HG03439 (cell line): Measurements from ENCODE around the gene HES2.
"Not testable (repeated sequence)": the region's sequence is repeated elsewhere in the genome, so short reads cannot be mapped to it uniquely, and the experiment has no call there.

Source experiments
- ATAC-seq: cut with Tn5 transposase; IDR thresholded peaks from one replicate; pipeline ENCODE4 v1.9.1; 2021; ENCODE audit warnings: mild to moderate bottlenecking, moderate library complexity; ENCODE audit not compliant: unreplicated experiment

Gene HES2

DNA sequence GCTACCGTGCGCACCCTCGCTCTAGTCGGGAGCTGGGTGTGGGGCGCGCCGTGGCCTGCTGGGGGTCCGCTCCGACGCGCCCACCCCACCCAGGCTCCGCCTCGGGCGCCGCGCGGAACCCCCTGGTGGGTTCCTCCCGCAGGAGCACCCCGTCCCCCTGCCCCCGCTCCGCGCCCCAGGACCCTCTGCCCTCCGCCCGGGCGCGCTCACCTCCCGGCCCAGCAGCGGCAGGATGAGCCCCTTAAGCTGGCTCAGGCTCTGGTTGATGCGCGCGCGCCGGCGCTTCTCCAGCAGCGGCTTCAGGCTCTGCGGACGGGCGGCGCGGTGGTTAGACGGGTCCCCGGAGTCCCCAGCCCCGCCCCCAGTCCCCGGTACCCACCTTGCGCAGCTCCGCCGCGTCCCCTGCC, 319 bp downstream of the HES2 start:
- no peak for ATAC-seq

DNA sequence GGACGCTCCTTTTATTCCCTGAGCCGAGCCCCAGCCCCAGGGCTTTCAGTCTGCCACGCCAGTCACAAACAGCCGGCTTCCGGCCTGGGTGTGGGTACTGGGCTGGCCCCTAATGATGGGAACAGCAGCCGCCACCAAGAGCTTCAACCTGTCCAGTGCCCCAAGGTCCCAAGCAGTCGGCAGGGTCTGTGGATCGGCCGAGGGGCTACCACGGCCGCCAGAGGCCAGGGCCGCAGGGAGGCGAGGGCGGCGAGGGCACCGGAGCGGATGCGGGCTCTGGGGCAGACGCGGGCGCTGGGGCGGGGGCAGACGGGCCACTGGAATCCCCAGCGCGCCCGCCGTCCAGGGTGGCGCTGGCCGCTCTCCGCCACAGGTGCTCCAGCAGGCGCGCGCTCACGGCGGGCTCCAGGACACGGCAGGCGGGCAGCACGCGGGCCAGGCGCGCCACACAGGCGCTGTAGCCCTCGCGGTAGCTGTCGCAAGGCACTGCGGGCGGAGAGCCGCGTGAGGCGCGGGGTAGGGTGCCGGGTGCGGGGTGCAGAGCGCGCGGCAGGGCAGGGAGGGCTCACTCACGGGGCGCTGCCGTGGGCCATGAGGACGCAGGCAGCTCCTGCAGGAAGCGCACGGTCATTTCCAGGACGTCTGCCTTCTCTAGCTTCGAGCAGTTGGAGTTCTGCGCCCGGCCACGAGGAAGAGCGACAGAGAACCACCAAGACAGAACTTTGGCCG, 887 bp downstream of the HES2 start:
- ATAC-seq: no peak

DNA sequence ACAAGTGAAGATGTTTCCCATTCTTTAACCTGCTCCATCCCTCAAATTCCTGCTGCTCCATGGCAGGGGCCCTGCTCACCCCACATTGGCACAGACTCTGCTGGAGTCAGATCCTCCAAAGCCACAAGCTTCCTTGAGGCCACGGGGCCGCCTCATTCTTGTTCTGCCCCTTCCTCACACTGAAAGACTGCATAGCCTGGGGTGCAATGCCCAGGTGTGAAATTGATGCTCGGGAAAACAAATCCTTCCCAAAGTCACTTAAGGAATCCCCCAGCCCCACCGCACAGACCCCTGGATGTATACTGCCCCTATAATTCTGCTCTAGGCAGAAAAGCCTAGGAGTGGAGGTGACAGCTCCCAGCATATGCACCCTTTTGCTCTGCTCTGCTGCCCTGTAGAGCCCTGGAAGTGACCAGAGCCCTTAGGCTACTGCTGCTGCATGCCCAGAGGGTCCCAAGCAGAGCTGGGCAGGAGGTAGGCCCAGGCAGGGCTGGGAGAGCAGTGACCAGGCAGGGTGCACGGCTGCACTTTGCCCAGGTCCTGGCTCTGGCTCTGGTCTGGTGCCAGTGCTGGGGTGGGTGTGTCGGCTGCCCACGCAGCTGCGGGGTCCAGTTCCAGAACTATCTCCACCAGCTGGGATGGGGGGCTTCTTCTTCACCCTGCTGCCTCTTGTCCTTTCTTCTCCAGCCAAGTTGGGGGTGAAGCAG, 1.6 kb downstream of the HES2 start:
- no peak for ATAC-seq

DNA sequence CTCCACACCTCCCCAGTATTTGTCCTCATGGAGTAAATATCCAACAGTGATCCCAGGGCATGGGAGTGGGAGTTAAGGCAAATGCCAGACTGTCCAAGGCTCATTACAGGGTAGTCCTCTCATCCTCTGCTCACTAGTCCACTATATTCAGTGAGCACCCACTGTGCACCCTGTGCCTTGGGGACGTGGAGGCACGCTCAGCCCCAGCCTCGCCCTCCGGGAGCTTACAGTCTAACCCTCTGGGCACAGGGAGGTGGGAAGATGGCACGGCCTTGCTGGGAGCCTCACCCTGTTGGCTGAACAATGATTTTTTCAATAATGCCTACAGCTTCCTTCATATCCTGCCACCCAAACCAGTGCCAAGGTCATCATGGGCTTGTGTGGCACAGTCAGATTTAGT, 2.8 kb downstream of the HES2 start:
- ATAC-seq: no peak

DNA sequence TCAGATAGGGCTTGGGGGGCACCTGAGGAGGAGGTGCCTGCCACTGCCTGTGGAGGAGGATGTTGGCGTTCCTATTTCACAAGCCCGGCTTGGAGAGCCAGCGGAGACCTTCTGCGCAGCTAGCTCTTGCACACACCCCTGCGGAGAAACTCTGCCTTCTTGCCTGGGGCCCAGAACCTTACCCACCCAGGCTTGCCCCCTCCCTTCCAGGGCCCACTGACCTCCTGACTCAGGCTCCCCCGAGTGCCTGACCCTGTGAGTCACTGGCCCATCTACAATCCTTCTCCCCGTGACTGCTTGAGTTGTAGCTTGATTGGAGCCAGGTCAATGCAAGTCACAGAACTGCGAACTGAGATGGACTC, 3.4 kb downstream of the HES2 start:
- no peak for ATAC-seq

DNA sequence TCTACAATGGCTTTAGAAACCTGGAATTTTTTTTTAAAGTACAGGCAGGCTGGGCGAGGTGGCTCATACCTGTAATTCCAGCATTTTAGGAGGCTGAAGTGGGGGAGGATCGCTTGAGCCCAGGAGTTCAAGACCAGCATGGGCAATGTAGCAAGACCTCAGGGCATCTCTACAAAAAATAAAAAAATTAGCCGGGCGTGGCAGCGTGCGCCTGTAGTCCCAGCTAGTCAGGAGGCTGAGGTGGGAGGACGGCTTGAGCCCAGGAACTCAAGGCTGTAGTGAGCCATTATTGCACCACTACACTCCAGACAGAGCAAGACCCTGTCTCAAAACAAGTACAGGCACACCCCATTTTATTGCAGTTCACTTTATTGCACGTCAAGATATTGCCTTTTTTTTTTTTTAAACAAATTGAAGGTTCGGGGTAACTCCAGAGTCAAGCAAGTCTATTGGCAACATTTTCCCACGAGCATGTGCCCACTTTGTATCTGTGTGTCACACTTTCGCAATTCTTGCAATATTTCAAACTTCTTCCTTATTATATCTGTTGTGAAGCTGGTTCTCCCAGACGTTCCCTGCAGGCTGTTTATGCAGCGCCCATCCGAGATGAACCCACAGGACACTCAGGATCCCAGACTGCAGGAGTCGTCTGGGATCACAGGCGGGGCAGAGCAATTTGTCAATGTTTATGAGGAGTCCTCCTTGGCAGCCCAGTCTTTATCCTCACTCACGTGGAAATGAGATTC, 4.7 kb downstream of the HES2 start:
- ATAC-seq: no peak

DNA sequence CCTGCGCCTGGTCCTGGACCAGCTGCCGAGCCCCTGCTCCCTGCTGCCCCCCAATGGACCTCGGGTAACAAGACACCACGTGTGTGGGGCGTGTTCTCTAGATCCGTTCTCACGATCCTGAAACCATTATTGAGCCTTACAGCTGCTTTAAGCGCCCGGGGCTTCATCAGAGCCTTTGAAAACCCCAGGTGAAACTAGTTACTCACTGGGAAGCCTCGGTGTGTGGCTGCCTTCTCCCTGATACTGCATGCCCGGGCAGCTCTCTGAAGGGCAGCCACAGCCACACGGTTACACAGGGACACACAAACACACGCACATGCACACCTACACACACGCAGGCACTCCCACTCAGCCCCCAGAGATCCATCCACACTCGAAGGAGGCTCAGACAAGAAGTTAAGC, 5.3 kb downstream of the HES2 start:
- no peak for ATAC-seq

DNA sequence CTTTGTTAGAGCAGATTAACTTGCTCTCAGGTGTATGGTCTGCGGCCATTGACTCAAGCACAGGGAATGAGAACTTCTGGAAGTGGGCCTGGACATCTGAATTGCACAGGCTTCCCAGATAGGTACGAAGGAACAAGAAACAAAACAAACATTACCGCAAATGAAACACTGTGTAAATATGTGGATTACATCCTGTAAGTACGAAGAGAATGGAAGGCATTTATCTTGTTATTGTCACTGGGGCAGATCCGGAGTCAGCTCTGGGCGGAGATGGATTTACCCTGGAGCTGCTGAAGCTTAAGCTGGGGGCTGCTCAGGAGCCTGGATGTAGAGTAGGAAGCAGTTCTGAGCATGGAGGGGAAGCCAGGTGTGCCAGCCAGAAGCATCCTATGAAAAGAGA, 6.8 kb downstream of the HES2 start:
- ATAC-seq: no peak

DNA sequence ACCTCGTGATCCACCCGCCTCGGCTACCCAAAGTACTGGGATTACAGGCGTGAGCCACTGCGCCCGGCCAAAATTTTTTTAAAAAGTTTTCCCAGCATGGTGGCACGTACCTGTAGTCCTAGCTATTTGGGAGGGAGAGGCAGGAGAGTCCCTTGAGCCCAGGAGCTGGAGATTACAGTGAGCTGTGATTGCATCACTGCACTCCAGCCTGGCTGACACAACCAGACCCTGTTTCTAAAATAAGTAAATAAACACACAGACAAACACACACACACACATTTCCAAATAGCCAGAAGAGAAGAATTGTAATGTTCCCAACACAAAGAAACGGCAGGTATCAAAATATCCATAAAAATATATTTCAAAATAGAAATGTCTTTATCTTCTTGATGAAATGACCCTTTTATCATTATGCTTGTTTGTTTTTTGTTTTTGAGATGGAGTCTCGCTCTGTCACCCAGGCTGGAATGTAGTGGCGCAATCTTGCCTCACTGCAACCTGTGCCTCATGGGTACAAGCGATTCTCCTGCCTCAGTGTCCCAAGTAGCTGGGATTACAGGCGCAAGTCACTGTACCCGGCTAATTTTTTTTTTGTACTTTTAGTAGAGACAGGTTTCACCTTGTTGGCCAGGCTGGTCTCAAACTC, 9.3 kb downstream of the HES2 start:
- ATAC-seq: no peak

DNA sequence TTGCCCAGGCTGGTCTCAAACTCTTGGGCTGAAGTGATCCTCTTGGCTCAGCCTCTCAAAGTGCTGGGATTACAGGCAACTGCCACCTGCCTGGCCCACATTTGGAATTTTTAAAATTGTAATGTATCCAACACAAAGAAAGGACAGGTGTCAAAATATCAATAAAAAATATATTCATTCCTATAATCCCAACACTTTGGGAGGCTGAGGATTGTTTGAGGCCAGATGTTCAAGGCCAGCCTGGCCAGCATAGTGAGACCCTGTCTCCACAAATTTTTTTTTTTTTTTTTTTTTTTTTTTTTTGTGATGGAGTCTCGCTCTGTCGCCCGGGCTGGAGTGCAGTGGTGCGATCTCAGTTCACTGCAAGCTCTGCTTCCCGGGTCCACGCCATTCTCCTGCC, 10.0 kb downstream of the HES2 start:
- ATAC-seq: no peak

DNA sequence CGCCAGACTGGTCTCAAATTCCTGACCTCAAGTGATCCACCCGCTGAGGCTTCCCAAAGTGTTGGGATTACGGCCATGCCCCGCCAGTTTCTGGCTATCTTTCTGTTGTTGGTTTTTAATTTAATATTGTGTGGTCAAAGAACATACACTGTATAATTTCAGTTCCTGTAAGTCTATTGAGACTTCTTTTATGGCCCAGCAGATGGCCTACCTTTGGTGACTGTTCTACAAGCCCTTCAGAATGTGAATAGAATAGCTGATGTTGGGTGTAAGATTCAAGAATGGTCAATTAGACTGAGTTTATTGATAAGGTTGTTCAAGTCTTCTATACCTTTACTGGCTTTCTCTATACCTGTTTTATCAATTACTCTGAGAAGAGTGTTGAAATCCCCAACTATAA, 10.7 kb downstream of the HES2 start:
- no peak for ATAC-seq

DNA sequence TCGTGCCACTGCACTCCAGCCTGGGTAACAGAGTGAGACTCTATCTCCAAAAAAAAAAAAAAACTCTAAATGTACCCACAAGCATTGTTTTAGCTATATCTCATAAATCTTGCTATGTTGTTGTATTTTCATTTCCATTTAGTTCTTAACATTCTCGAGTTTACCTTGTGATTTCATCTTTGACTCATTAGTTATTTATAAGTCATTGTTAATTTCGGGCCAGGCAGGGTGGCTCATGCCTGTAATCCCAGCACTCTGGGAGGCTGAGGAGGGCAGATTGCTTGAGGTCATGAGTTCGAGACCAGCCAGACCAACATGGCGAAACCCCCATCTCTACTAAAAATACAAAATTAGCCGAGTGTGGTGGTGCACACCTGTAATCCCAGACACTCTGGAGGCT, 11.7 kb downstream of the HES2 start:
- no peak for ATAC-seq

DNA sequence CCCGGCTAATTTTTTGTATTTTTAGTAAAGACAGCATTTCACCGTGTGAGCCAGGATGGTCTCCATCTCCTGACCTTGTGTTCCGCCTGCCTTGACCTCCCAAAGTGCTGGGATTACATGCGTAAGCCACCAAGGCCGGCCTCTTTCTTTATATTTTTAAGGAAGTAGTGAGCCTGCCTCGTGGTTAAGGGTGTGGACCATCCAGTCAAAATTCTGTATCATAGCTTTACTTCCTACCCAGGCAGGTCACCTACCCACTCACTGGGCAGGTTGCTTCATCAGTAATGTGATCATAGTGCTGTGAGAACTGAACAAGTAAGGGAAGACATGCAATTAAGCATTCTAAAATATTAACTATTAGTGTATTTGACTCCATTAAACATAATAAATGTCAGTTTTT, 18.0 kb downstream of the HES2 start:
- no peak for ATAC-seq

DNA sequence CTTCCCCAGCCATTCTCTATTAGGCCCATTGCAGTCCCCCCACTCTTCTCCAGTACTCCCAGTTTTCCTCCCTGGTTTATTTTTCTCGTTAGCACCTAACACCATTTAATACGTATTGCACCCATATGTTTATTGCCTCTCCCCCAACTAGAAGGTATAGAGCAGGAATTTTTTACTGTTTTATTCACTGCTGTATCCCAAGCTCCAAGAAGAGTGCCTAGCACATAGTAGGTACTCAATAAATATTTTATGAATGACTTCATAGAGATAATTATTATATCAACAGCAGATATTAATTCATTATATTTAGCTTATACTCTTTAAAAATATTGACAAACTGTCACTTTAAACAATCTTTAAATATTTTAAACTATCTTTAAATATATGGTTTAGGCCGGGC, 20.4 kb downstream of the HES2 start:
- ATAC-seq: no peak

DNA sequence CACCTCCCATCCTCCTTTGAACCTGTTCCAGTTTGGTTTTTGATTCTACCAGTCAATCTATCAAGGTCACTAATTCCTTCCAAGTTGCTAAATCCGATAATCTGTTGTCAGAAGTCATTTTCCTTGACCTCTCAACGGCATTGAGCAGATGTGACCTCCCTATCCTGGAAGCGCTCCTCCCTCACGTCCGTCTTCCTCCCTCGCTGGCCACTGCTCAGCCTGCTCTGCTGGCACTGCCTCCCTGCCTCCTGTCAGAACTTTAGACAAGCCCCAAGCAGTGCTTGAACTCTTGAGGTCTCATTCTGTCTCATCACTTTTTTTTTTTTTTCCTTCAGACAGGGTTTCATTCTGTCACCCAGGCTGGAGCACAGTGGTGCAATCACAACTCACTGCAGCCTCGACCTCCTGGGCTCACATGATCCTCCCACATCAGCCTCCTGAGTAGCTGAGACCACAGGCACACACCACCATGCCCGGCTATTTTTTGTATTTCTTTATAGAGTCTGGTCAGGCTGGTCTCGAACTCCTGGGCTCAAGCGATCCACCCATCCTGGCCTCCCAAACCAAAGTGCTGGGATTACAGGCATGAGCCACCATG, 21.8 kb downstream of the HES2 start:
- ATAC-seq: no peak

DNA sequence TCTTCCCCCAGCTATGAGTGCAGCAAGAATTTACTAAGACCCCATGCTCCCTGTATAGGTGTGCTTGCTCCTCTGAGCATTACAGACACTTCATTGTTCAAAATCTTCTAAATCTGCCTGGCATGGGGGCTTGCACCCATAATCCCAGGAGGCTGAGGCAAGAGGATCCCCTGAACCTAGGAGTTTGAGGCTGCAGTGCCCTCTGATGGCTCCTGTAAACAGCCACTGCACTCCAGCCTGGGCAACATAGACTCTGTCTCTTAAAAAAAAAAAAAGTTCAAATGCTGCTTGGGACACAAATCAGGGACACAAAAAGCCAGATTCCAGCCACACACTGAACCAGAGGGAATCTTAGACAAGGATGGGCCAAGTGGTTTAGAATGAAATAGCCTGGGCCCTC, 22.7 kb downstream of the HES2 start:
- no peak for ATAC-seq

DNA sequence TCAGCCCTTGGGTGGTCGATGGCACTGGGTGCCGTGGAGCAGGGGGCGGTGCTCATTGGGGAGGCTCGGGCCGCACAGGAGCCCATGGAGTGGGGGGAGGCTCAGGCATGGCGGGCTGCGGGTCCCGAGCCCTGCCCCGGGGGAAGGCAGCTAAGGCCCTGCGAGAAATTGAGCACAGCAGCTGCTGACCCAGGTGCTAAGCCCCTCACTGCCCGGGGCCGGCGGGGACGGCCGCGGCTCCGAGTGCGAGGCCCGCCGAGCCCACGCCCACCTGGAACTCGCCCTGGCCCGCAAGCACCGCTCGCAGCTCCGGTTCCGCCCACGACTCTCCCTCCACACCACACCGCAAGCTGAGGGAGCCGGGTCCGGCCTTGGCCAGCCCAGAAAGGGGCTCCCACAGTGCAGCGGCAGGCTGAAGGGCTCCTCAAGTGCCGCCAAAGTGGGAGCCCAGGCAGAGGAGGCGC, 23.9 kb downstream of the HES2 start:
- ATAC-seq: not testable (repeated sequence)

DNA sequence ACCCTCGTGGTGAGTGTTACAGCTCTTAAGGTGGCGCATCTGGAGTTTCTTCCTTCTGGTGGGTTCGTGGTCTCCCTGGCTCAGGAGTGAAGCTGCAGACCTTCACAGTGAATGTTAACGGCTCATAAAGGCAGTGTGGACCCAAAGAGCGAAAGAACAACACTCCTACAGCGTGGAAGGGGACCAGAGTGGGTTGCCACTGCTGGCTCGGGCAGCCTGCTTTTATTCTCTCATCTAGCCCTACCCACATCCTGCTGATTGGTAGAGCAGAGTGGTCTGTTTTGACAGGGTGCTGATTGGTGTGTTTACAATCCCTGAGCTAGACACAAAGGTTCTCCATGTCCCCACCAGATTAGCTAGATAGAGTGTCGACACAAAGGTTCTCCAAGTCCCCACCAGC, 24.6 kb downstream of the HES2 start:
- ATAC-seq: not testable (repeated sequence)

DNA sequence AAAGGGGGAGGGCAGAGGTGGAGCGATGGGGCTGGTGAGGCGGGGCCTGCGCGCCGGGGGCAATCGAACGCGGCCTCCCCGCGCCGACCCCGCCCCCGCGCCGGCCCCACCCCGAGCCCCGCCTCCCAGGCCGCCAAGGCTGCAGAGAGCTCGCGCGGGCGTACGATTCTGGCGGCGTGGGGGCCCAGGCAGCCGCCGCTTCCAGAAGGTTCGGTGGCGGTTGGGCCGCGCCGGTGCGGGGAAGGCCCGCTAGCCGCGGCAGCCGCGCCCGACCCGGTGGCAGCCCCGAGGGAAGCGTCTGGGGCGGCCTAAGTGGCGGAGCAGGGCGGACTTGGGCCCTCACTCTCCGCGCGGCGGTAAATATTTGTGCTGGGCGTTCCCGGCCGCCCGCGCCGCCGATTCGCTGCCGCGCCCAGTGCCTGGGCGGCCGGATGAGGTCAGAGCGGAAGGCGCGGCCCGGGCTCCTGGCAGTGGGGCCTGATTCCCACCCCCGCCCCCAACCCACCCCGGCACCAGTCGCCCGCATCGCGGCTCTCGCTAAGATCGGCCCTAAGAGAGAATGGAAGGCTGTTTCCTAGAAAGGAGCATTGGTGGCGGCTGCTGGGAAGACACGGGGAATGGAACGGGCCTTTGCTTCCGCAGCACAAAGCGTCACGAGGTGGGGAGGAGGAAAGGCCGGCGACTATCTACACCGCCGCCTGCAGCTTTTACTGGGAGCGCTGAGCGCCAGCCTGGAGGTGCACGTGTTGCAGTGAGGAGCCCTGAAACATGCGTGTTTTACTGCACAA, 26.1 kb downstream of the HES2 start, which contains the start of gene ACOT7:
Gene ACOT7 (minus strand): TSS at position 368 of the 788 bp plus-strand sequence. CDS start 368 bp downstream, outside the sequence.
- peak; percentile 79 for ATAC-seq

DNA sequence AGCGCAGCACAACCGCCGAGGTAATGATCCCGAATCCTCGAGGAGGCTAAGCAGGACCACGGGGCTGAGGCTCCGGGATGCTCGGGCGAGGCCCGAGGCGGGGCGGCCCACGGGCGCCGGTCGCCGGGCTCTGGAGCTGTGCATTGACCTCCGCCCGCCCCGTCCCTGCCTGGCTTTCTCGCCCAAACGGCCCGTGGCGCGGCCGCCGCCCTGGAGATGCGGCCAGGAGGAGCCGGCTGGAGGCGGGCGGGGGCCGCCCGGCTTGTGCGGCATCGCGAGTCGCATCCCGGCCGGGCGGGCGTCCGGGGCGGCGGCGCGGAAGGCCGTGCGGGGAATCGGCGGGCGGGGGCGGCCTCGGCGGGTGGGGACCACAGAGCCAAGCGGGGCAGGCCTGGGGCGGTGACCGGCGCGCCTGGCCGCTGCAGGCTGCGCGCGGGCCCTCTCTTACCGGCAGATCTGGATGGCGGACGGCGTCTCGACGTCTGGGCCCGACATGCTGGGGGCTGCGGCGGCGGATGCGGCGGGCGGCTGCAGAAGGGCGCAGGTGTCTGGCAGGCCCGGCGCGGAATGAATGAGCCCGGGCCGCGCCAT, 26.8 kb downstream of the HES2 start:
- peak; percentile 35 for ATAC-seq
